HG03159 (cell line): ENCODE results near the gene CNN2.
A peak's percentile ranks its signal among the peaks of the same experiment; 100 is the strongest.

Experiments used
- ATAC-seq: cut with Tn5 transposase; IDR thresholded peaks from one replicate; pipeline ENCODE4 v1.9.1; 2021; ENCODE audit warnings: mild to moderate bottlenecking, moderate library complexity; ENCODE audit not compliant: unreplicated experiment

Gene CNN2

DNA sequence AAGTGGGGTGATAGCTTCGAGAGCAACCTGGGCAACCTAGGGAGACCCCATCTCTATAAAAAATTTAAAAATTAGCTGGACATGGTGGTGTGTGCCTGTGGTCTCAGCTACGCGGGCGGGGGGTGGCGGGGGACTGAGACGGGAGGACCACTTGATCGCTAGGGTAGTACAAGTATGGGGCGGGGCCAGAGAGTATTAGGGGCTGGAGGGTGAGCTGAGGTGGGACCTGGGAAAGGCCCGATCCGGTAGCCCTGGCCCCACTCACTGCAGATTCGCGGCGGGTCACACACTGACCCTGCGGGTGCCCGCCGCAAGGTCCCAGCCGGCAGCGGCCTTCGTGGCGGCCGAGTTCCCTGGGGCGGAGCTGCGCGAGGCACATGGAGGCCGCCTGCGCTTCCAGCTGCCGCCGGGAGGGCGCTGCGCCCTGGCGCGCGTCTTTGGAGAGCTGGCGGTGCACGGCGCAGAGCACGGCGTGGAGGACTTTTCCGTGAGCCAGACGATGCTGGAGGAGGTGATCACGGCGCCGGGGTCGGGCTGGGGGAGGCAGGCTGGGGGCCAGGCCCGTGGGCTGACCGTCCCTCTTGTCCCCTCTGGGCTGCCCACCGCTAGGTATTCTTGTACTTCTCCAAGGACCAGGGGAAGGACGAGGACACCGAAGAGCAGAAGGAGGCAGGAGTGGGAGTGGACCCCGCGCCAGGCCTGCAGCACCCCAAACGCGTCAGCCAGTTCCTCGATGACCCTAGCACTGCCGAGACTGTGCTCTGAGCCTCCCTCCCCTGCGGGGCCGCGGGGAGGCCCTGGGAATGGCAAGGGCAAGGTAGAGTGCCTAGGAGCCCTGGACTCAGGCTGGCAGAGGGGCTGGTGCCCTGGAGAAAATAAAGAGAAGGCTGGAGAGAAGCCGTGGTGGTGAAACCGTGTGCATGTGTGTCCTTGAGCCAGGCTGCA lies 38.5 kb downstream of the CNN2 start:
- no peak for ATAC-seq

DNA sequence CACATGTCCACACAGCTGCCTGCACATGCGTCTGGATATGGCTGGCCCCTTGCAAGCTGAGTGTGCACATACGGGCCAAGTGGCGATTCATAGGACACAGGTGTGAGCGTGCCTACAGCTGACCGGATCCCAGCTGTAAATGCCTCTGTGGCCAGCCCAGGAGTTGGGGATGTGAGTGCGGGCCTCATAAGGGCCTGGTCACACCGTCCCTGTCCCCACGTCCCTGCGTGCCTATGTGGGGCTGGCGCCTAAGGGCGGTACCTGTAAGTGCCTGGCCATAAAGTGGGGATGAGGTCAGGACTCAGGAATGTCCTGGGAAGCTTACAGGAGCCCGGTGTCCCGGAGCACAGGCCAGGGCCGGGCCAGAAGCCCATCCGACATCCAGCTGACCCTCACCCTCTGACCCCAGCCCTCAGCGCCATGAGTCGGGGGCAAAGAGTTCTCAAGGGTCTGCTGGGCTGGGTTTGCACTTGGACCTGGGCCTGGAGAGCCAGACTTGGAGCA lies 39.2 kb downstream of the CNN2 start:
- no peak for ATAC-seq

- ATAC-seq, result no peak
Observed at GRCh38 chr19:1066251-1066747, 39.9 kb downstream of the CNN2 start.

- ATAC-seq, result peak; percentile 32
Observed at GRCh38 chr19:1066748-1067340, 40.4 kb downstream of the CNN2 start, which contains the start of gene ARHGAP45. Gene ARHGAP45 (plus strand): TSS chr19:1067167. CDS start chr19:1067406, 239 bp downstream.

DNA sequence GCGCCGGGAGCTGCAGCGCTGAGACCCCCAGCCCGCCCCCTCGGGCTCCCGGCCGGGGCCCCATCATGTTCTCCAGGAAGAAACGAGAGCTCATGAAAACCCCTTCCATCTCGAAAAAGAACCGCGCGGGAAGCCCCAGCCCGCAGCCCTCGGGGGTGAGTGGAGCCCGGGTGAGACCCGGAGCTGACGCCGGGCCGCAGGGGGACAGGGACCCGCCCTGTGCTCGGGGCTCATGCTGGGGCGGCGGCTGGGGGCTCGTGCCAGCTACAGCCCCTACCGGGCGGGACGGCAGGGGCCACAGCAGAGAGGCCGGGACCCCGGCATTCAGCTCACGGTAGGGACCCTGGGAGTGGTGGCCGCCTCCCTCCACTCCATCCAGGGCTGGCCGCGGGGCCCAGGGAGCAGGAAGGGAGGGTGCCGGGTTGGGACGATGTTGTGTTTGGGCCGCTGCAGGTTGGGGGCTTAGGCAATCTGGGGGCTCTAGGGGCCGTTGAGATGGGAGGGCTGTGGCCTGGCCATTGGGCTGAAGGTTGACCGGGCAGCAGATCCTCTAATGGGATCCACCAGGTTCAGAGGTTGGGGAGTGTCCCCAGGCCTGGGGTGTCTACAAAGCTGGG lies 41.0 kb downstream of the CNN2 start:
- peak; percentile 14 for ATAC-seq

GRCh38 chr19:1068009-1069001 lies 41.9 kb downstream of the CNN2 start:
- no peak for ATAC-seq

DNA sequence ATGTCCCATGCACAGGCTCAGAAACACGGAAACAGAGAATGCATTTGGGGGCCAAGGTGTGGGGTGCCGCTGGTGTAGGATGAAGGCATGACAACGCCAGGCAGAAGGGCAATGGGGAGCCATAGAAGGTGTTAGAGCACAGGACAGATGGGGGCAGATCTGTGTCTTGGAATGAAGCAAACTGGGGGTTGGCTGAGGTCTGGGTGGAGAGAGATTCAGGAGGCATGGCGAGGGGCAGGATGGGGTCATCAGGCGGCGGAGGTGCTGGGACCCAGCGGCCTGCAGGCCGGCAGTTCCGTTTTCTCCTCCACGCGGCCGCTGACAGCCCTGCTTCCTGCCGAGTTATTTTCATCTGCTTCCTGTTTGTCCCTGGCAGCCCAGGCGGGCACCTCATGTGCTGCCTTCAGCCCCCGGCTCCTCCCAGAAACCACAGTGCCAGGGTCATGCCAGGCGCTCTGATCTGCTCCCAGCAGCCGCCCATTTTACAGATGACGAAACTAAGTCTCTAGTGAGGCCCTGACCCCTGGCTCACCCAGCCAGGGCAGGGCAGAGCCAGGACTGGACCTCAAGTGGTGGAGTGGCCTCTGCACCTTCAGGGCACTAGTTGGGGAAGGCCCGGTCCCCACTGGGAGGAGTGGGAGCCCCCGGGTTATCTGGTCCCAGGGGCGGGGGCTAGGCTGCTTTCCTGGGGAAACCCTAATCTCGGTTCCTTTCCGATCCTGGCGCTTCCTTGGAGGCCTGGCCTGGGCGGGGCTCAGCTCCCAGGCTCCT lies 42.8 kb downstream of the CNN2 start:
- ATAC-seq, result no peak

GRCh38 chr19:1070576-1070930 lies 44.1 kb downstream of the CNN2 start:
- ATAC-seq, result no peak

DNA sequence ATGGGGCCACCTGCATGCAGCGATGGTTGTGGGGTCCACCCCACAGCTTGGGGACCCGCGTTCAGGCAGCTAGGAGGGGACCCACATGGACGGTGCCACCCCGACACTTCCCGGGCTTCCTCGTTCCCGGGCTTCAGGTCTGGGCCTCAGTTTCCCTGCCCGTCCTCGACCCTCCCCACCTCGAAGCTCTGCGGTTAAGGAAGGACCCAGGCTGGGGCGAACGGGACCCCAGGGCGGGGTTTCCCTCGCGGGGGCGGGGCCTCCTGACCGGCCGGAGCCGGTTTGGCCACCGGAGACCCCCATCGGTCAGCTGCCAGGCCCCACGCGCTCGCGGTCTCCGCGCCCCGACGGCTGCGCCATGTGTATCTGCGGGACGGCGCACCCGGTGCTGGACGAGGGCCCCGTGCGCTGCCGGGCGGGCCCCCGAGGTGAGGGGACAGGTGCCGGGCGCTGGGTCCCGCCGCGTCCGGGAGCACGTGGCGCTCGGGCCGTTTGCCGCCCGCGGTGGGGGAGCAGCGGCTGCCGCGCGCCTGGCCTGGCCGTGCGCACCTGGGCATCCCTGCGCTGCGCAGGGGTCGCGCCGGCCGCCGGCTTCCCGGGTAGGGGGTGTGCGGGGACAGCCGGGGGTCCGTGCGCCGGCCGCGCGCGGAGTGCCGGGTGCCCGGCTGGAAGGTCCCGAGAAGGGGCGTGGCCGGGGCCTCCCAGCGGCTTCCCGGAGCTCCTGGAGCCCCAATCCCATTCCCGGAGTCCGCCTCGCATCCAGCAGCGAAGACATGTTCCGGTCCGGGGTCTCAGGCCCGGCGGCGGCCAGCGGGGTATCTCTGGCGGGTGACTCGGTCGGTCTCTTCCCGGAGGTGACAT lies 44.8 kb downstream of the CNN2 start:
- no peak for ATAC-seq

GRCh38 chr19:1072371-1073015 lies 46.1 kb downstream of the CNN2 start:
- no peak for ATAC-seq

DNA sequence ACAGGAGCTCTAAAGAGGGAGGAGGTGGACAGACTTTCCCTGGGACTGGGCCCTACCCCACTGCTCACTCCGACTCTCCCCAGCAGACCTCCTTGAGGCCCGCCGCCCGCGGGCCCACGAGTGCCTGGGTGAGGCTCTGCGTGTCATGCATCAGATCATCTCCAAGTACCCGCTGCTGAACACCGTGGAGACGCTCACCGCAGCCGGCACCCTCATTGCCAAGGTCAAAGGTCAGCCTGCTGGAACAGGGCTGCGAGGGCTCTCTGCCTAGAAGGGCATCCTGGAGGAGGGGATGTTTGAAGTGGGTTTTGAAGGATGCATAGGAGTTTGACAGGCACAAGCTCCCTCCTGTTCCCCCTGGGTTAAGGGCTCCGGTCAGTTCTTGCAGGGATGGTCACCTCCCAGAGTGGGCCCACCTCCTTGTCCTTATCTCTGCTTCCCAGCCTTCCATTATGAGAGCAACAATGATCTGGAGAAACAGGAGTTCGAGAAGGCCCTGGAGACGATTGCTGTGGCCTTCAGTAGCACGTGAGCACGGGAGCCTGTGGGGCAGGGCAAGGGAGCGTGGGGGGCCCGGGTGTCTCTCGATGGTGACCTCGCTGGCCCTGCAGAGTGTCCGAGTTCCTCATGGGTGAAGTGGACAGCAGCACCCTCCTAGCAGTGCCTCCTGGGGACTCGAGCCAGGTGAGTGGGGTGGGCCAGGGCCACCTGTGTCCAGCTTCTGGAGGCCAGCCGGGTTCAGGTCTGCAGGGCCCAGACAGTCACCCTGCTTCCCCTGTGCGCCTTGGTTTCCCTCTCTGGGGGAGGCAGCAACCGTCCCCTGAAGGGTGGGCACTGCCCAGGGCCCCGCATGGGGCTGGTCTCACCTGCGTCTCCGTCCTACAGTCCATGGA lies 46.9 kb downstream of the CNN2 start:
- no peak for ATAC-seq

DNA sequence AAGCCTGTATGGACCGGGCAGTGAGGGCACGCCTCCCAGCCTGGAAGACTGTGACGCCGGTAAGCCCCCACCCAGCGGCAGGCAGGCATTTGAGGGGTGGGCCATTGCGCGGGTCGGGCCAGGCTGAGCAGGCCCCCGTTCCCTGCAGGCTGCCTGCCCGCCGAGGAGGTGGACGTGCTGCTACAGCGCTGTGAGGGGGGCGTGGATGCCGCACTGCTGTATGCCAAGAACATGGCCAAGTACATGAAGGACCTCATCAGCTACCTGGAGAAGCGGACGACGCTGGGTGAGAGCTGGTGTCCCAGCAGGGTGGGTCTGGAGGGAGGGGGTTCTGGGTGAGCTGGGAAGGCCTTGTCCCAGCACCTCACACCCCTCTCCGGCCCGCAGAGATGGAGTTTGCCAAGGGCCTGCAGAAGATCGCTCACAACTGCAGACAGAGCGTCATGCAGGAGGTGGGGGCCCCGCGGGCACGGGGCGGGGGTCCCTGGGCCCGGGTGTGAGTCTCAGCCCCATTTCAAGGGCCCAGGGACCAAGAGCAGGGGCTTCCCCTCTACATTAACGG lies 47.6 kb downstream of the CNN2 start:
- ATAC-seq, result no peak

GRCh38 chr19:1074544-1075283 lies 48.3 kb downstream of the CNN2 start:
- ATAC-seq, result no peak

GRCh38 chr19:1076046-1076386 lies 49.6 kb downstream of the CNN2 start:
- ATAC-seq, result no peak

GRCh38 chr19:1076951-1077350 lies 50.5 kb downstream of the CNN2 start:
- ATAC-seq, result peak; percentile 63

GRCh38 chr19:1079566-1080111 lies 53.2 kb downstream of the CNN2 start:
- no peak for ATAC-seq
